B cell (primary cell): Measurements from ENCODE around the gene FOXK1. TPM values are rescaled to one million over a fixed set of nuclear protein-coding genes. Genes with fewer than 3 reads are reported as not detected.

Source experiments
- ATAC-seq: fragments of 200-7000 bp; cut with Tn5 transposase; one replicate; pipeline ENCODE4 v1.10.0; 2021; ENCODE audit warnings: low read depth, mild to moderate bottlenecking, moderate number of reproducible peaks, moderate library complexity
- CTCF ChIA-PET: fragments of 350-600 bp; sonication (Branson Sonifier 250); formaldehyde crosslinking; loops from one replicate; lab custom pipeline; 2021; ENCODE audit warnings: antibody characterized with exemption, inconsistent platforms; lab: Charles Lee
- POLR2A ChIA-PET: fragments of 350-600 bp; sonication (Branson Sonifier 250); formaldehyde crosslinking; loops from one replicate; lab custom pipeline; 2021; ENCODE audit warnings: antibody characterized with exemption; lab: Charles Lee
- DNase-seq: peaks from one replicate; pipeline ENCODE4 v3.0.0; 2013
- H2AFZ ChIP-seq: 2 replicates; pipeline ENCODE4 v1.6.1; 2012; ENCODE audit warnings: mild to moderate bottlenecking, low read depth, low read length; ENCODE audit not compliant: insufficient read depth, poor library complexity, severe bottlenecking
- H3K27ac ChIP-seq, 2 donors: 1 replicate in 1 of 2; 2 replicates in 1 of 2; pipeline ENCODE4 v1.5.1; 2012 to 2013; ENCODE audit warnings: low read length in 2 of 2, mild to moderate bottlenecking in 2 of 2, moderate library complexity in 1 of 2
- H3K27me3 ChIP-seq, 4 experiments: fragments of 200-600 bp in 1 of 4; sonication (generic) in 1 of 4; replicated peaks in 1 of 4; 1 replicate in 2 of 4; 2 replicates in 2 of 4; pipeline versions ENCODE4 v1.6.1 to v1.7.0; 2013 to 2016; ENCODE audit warnings: low read length in 3 of 4, mild to moderate bottlenecking in 2 of 4, mixed read lengths in 1 of 4, moderate library complexity in 1 of 4; ENCODE audit not compliant: insufficient read depth in 4 of 4, control insufficient read depth in 3 of 4; ENCODE audit errors: control extremely low read depth in 1 of 4
- H3K36me3 ChIP-seq, 2 experiments: replicated peaks in 1 of 2; 1 replicate in 1 of 2; 2 replicates in 1 of 2; pipeline versions ENCODE4 v1.6.1 to v1.7.1; 2013; ENCODE audit warnings: low read length in 1 of 2; ENCODE audit not compliant: insufficient read depth in 2 of 2, control insufficient read depth in 1 of 2; ENCODE audit errors: control extremely low read depth in 1 of 2, extremely low read depth in 1 of 2
- H3K4me1 ChIP-seq, 2 donors: fragments of 200-600 bp in 1 of 2; sonication (generic) in 1 of 2; 1 replicate in 1 of 2; 2 replicates in 1 of 2; pipeline versions ENCODE4 v1.5.1 to v1.6.1; 2013 to 2017; ENCODE audit warnings: low read length in 2 of 2; ENCODE audit not compliant: control insufficient read depth in 2 of 2, insufficient read depth in 2 of 2
- H3K4me2 ChIP-seq: replicated peaks from 2 replicates; pipeline ENCODE3; 2012; ENCODE audit warnings: mild to moderate bottlenecking, low read depth, low read length; ENCODE audit not compliant: poor library complexity, severe bottlenecking
- H3K4me3 ChIP-seq, 5 experiments: fragments of 200-600 bp in 1 of 5; sonication (generic) in 1 of 5; 1 replicate in 3 of 5; 2 replicates in 2 of 5; pipeline versions ENCODE4 v1.5.1 to v1.7.0; 2011 to 2016; ENCODE audit warnings: low read length in 4 of 5, mild to moderate bottlenecking in 4 of 5, low read depth in 2 of 5, control low read depth in 1 of 5, moderate library complexity in 1 of 5; ENCODE audit not compliant: insufficient read depth in 1 of 5; ENCODE audit errors: control extremely low read depth in 1 of 5, extremely low read depth in 1 of 5
- H3K79me2 ChIP-seq: fragments of 200-600 bp; sonication (generic); one replicate; pipeline ENCODE4 v1.6.0; 2016; ENCODE audit warnings: low read length; ENCODE audit not compliant: control insufficient read depth, insufficient read depth
- H3K9ac ChIP-seq: fragments of 200-600 bp; sonication (generic); 2 replicates; pipeline ENCODE4 v1.6.1; 2017; ENCODE audit warnings: mild to moderate bottlenecking, low read length, moderate library complexity
- H3K9me3 ChIP-seq, 3 donors: one replicate each; pipeline versions ENCODE4 v1.6.1 to v1.7.1; 2013; ENCODE audit warnings: low read length in 2 of 3; ENCODE audit not compliant: control insufficient read depth in 2 of 3, insufficient read depth in 1 of 3; ENCODE audit errors: control extremely low read depth in 1 of 3
- H4K20me1 ChIP-seq: 2 replicates; pipeline ENCODE4 v1.6.0; 2012; ENCODE audit warnings: mild to moderate bottlenecking, low read length; ENCODE audit not compliant: insufficient read depth, control insufficient read depth, poor library complexity, severe bottlenecking
- H3K27ac Mint-ChIP-seq: one replicate; pipeline ENCODE4 v1.8.0; 2021; ENCODE audit warnings: mixed read lengths
- H3K27me3 Mint-ChIP-seq: one replicate; pipeline ENCODE4 v1.8.0; 2021; ENCODE audit warnings: mixed read lengths
- H3K4me1 Mint-ChIP-seq: one replicate; pipeline ENCODE4 v1.8.0; 2021; ENCODE audit warnings: mixed read lengths
- H3K4me3 Mint-ChIP-seq: one replicate; pipeline ENCODE4 v1.8.0; 2021; ENCODE audit warnings: mixed read lengths
- H3K9me3 Mint-ChIP-seq: one replicate; pipeline ENCODE4 v1.8.0; 2022; ENCODE audit warnings: mixed read lengths; ENCODE audit not compliant: insufficient read depth
- EZH2 ChIP-seq: IDR thresholded peaks from 2 replicates; pipeline ENCODE4 v1.6.1; 2012; ENCODE audit warnings: borderline replicate concordance, low read depth, mild to moderate bottlenecking, moderate library complexity, low read length; ENCODE audit not compliant: insufficient read depth, poor library complexity, severe bottlenecking
- WGBS: methylation state at CpG from one replicate; pipeline ENCODE4 v1.1.5; 2013; ENCODE audit warnings: missing lambda C conversion rate; ENCODE audit not compliant: insufficient coverage; 5-methylcytosine and 5-hydroxymethylcytosine counted together
- intact Hi-C: fragments of 100-400 bp; cut with micrococcal nuclease; formaldehyde crosslinking; loops from one replicate; pipeline ENCODE4 v1.10.0; 2022
- polyA plus RNA-seq: library from polyadenylated mRNA; depleted of rRNA; stranded (reverse); fragments of >200 nt; gene quantifications from 2 replicates; pipeline ENCODE4 v1.2.3, GENCODE V29; 2012
- total RNA-seq, 2 donors: library from RNA; stranded (reverse); fragments of 120-200 nt in 1 of 2; gene quantifications; 1 replicate in 1 of 2; 2 replicates in 1 of 2; pipeline versions ENCODE4 v1.2.3 to v1.2.4, GENCODE V29; 2013 to 2022
- TF ChIP-seq, protein P1 (sequence below): fragments of 200-600 bp; IDR thresholded peaks from one replicate; pipeline ENCODE4 v1.8.0; 2022; ENCODE audit warnings: antibody characterized with exemption, mild to moderate bottlenecking

Gene FOXK1
- total and polyA plus RNA-seq, 2 donors (not counting 1 experiment from before 2014, with no cell fraction given), result 17.9 to 56.2 TPM

- ChIA-PET CTCF (interaction anchor here (0.5 to 1.1 kb wide), 2 partner anchors 25 to 284 kb away, joined by 3 read pairs; no protein-coding TSS in a partner anchor), POLR2A (no interaction called here)
- H3K9me3 Mint-ChIP-seq, result no peaks in the 10 kb centered on the region
- no peak overlapping the region for H3K4me3 Mint-ChIP-seq
- H3K27me3 ChIP-seq, result no peaks in the 10 kb centered on the region
- H3K27ac ChIP-seq, result no peak overlapping the region
- ATAC-seq, result no peak
- no peaks in the 10 kb centered on the region for H3K4me1 ChIP-seq
- H3K36me3 ChIP-seq, result no peaks in the 10 kb centered on the region
- H3K9ac ChIP-seq, result no peak overlapping the region
- H4K20me1 ChIP-seq, result no peaks in the 10 kb centered on the region
- no peaks in the 10 kb centered on the region for H3K9me3 ChIP-seq
- TF ChIP-seq, protein P1, sequence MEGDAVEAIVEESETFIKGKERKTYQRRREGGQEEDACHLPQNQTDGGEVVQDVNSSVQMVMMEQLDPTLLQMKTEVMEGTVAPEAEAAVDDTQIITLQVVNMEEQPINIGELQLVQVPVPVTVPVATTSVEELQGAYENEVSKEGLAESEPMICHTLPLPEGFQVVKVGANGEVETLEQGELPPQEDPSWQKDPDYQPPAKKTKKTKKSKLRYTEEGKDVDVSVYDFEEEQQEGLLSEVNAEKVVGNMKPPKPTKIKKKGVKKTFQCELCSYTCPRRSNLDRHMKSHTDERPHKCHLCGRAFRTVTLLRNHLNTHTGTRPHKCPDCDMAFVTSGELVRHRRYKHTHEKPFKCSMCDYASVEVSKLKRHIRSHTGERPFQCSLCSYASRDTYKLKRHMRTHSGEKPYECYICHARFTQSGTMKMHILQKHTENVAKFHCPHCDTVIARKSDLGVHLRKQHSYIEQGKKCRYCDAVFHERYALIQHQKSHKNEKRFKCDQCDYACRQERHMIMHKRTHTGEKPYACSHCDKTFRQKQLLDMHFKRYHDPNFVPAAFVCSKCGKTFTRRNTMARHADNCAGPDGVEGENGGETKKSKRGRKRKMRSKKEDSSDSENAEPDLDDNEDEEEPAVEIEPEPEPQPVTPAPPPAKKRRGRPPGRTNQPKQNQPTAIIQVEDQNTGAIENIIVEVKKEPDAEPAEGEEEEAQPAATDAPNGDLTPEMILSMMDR, result no peak
- no peak for TF ChIP-seq EZH2
- no peaks in the 10 kb centered on the region for H3K79me2 ChIP-seq
- no peaks in the 10 kb centered on the region for H3K4me1 Mint-ChIP-seq
- no peak overlapping the region for H3K4me2 ChIP-seq
- no peak overlapping the region for H2AFZ ChIP-seq
- H3K27me3 Mint-ChIP-seq, result no peaks in the 10 kb centered on the region
- H3K27ac Mint-ChIP-seq, result no peak overlapping the region
- no peak overlapping the region for H3K4me3 ChIP-seq
- DNase-seq, result no peak
- intact Hi-C loops, result no loop called here
- WGBS, result 92% methylated on average over 10 of the region's 10 CpGs
Observed at GRCh38 chr7:4800487-4800886, 118.4 kb downstream of the FOXK1 start.

DNA sequence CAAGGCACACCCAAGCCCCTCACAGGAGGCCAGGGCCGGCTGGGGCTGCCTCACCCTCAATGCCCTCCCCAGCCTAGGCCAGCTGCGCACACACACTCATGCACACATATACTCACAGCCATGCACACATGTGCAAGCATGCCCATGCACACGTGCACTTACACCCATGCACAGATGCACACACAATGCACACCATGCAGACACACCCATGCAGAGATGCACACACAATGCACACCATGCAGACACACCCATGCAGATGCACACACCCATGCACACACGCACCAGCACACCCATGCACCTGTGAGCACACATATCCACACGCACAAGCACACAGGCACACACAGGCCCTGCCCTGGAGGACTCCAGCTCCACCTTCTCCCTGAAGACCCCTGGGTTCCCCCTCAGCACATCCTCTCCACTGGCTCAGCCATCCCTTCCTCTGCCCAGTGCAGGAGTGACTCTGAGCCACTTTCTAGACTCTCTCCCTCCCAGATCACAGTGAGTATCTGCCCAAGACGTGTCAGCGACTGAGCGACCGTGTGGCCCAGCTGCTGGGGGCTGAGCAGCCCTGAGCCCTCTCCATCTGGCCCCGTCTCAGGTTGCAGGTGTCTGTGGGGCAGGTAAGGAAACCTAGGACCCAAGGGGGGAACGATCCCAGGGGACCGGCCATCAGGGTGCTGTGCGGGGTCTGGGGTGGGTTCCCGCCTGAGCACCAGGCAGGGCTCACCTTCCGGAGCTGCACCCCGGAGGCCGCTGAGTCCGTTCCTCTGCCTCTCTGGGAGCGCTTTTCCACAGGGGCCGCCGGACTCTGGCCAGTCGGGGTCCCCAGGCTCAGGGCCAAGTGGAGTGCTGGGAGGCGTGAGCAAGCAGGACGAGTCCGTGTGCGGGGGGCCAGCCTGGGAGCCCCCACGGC lies 119.1 kb downstream of the FOXK1 start:
- Mint-ChIP-seq H3K9me3 (no peaks in the 10 kb centered on the region), H3K27me3 (no peaks in the 10 kb centered on the region), H3K27ac (no peak overlapping the region), H3K4me1 (no peaks in the 10 kb centered on the region), H3K4me3 (no peak overlapping the region)
- H3K27me3 ChIP-seq, result no peaks in the 10 kb centered on the region
- no peak for DNase-seq
- H4K20me1 ChIP-seq, result no peaks in the 10 kb centered on the region
- H2AFZ ChIP-seq, result no peak overlapping the region
- no peak for ATAC-seq
- TF ChIP-seq, protein P1, result no peak
- TF ChIP-seq EZH2, result no peak
- no peaks in the 10 kb centered on the region for H3K4me1 ChIP-seq
- no peaks in the 10 kb centered on the region for H3K36me3 ChIP-seq
- intact Hi-C loops, result no loop called here
- no peak overlapping the region for H3K4me3 ChIP-seq
- POLR2A ChIA-PET, result no interaction called here
- 91% methylated on average over 26 of the region's 27 CpGs for WGBS
- no peaks in the 10 kb centered on the region for H3K79me2 ChIP-seq
- CTCF ChIA-PET, result interaction anchor here (1.1 to 1.3 kb wide), 2 partner anchors 283 to 284 kb away, joined by 3 to 4 read pairs; no protein-coding TSS in a partner anchor
- no peak overlapping the region for H3K9ac ChIP-seq
- no peak overlapping the region for H3K4me2 ChIP-seq
- no peaks in the 10 kb centered on the region for H3K9me3 ChIP-seq
- H3K27ac ChIP-seq, result no peak overlapping the region
